ENCODE data around the gene TRABD2B. TPM values are rescaled to one million over a fixed set of nuclear protein-coding genes. Genes with fewer than 3 reads are reported as not detected.

Gene TRABD2B
- total RNA-seq, 1 experiment from 2014 or later, result 10.3 TPM

DNA sequence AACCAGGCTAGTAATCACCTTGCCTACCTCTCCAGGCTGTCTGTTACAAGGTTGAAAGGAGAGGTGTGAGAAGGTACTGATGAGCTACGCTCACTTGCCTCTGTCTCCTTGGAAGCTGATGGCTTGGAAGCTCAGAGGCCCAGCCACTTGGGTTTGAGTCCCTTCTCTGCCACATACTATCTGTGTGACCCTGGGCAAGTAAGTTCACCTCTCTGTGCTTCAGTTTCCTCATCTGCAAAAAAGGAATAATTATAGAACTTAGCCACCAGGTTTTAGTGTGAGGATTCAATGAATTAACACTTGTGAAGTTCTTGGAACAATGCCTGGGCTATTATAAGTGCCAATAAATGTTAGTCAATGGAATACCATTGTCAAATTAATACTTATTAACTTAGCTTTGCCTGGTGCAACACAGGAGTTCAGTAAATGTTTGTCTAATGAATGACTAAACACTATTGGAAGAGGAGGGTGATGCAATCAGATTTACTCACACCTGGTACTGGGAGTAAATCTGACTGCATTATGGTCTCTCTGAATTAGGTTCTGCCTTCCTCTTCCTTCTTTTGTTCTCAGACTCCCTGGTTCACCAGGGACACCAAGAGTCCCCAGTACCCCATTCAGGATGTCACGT lies 55.5 kb downstream of the TRABD2B start:
- ATAC-seq (no peak), DNase-seq (ENCODE audit: low spot score) (no peak)
- ChIA-PET POLR2A (no interaction called here), CTCF (no interaction called here)
- Mint-ChIP-seq H3K4me1 (no peaks in the 10 kb centered on the region), H3K4me3 (no peak overlapping the region), H3K27ac (no peak overlapping the region), H3K36me3 (no peaks in the 10 kb centered on the region), H3K9me3 (no peaks in the 10 kb centered on the region), H3K27me3 (ENCODE audit: low read depth) (no peaks in the 10 kb centered on the region; the same call in 1 of the 2 replicates)
- TF ChIP-seq ELF4 (CRISPR knock-in tag; IDR thresholded peaks at IDR 0.05; ENCODE audit: low read depth) (no peak), GABPB1 (CRISPR knock-in tag; IDR thresholded peaks at IDR 0.05) (peak; percentile 91), SMAD3 (CRISPR knock-in tag; IDR thresholded peaks at IDR 0.05; ENCODE audit: borderline replicate concordance) (no peak)

- H3K4me3 Mint-ChIP-seq, result no peak overlapping the region
- H3K4me1 Mint-ChIP-seq, result no peaks in the 10 kb centered on the region
- CTCF ChIA-PET, result no interaction called here
- no peak for DNase-seq (ENCODE audit: low spot score)
- no peaks in the 10 kb centered on the region for H3K9me3 Mint-ChIP-seq
- POLR2A ChIA-PET, result no interaction called here
- no peak for ATAC-seq
- TF ChIP-seq USF2 (CRISPR knock-in tag; IDR thresholded peaks at IDR 0.05) (no peak), MYBL2 (CRISPR knock-in tag; IDR thresholded peaks at IDR 0.05) (no peak), GABPB1 (CRISPR knock-in tag; IDR thresholded peaks at IDR 0.05) (no peak), SOX15 (CRISPR knock-in tag; IDR thresholded peaks at IDR 0.05) (no peak), OVOL2 (CRISPR knock-in tag; IDR thresholded peaks at IDR 0.05; ENCODE audit: borderline replicate concordance) (no peak), FOXP1 (CRISPR knock-in tag; IDR thresholded peaks at IDR 0.05; ENCODE audit: borderline replicate concordance) (no peak), ETV6 (CRISPR knock-in tag; IDR thresholded peaks at IDR 0.05) (no peak), FOXK1 (CRISPR knock-in tag; IDR thresholded peaks at IDR 0.05) (no peak), MAX (CRISPR knock-in tag; IDR thresholded peaks at IDR 0.05) (no peak), RELA (CRISPR knock-in tag; IDR thresholded peaks at IDR 0.05; ENCODE audit: borderline replicate concordance) (no peak), ESRRA (CRISPR knock-in tag; IDR thresholded peaks at IDR 0.05; ENCODE audit: borderline replicate concordance) (no peak)
- TF ChIP-seq, protein P1, sequence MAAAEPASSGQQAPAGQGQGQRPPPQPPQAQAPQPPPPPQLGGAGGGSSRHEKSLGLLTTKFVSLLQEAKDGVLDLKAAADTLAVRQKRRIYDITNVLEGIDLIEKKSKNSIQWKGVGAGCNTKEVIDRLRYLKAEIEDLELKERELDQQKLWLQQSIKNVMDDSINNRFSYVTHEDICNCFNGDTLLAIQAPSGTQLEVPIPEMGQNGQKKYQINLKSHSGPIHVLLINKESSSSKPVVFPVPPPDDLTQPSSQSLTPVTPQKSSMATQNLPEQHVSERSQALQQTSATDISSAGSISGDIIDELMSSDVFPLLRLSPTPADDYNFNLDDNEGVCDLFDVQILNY (CRISPR knock-in tag; IDR thresholded peaks at IDR 0.05), result no peak
- TF ChIP-seq, protein P2, sequence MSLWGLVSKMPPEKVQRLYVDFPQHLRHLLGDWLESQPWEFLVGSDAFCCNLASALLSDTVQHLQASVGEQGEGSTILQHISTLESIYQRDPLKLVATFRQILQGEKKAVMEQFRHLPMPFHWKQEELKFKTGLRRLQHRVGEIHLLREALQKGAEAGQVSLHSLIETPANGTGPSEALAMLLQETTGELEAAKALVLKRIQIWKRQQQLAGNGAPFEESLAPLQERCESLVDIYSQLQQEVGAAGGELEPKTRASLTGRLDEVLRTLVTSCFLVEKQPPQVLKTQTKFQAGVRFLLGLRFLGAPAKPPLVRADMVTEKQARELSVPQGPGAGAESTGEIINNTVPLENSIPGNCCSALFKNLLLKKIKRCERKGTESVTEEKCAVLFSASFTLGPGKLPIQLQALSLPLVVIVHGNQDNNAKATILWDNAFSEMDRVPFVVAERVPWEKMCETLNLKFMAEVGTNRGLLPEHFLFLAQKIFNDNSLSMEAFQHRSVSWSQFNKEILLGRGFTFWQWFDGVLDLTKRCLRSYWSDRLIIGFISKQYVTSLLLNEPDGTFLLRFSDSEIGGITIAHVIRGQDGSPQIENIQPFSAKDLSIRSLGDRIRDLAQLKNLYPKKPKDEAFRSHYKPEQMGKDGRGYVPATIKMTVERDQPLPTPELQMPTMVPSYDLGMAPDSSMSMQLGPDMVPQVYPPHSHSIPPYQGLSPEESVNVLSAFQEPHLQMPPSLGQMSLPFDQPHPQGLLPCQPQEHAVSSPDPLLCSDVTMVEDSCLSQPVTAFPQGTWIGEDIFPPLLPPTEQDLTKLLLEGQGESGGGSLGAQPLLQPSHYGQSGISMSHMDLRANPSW (CRISPR knock-in tag; conservative IDR thresholded peaks at IDR 0.05; ENCODE audit: low read depth), result no peak
- TF ChIP-seq, protein P3, sequence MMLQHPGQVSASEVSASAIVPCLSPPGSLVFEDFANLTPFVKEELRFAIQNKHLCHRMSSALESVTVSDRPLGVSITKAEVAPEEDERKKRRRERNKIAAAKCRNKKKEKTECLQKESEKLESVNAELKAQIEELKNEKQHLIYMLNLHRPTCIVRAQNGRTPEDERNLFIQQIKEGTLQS (CRISPR knock-in tag; conservative IDR thresholded peaks at IDR 0.05), result no peak
- no peaks in the 10 kb centered on the region; the same call in 1 of the 2 replicates for H3K27me3 Mint-ChIP-seq (ENCODE audit: low read depth)
- H3K27ac Mint-ChIP-seq, result no peak overlapping the region
- no peaks in the 10 kb centered on the region for H3K36me3 Mint-ChIP-seq
Measured at GRCh38 chr1:47940779-47941178, 56.4 kb downstream of the TRABD2B start.

- Mint-ChIP-seq H3K36me3 (no peaks in the 10 kb centered on the region), H3K4me1 (no peaks in the 10 kb centered on the region), H3K4me3 (no peak overlapping the region), H3K27me3 (ENCODE audit: low read depth) (no peaks in the 10 kb centered on the region; the same call in 1 of the 2 replicates), H3K9me3 (no peaks in the 10 kb centered on the region), H3K27ac (no peak overlapping the region)
- ChIA-PET CTCF (no interaction called here), POLR2A (no interaction called here)
- DNase-seq (ENCODE audit: low spot score), result no peak
- TF ChIP-seq, protein P4, sequence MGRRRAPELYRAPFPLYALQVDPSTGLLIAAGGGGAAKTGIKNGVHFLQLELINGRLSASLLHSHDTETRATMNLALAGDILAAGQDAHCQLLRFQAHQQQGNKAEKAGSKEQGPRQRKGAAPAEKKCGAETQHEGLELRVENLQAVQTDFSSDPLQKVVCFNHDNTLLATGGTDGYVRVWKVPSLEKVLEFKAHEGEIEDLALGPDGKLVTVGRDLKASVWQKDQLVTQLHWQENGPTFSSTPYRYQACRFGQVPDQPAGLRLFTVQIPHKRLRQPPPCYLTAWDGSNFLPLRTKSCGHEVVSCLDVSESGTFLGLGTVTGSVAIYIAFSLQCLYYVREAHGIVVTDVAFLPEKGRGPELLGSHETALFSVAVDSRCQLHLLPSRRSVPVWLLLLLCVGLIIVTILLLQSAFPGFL (CRISPR knock-in tag; IDR thresholded peaks at IDR 0.05; ENCODE audit: borderline replicate concordance), result no peak
- TF ChIP-seq FOXJ3 (CRISPR knock-in tag; IDR thresholded peaks at IDR 0.05; ENCODE audit: borderline replicate concordance), result no peak
- TF ChIP-seq, protein P5, sequence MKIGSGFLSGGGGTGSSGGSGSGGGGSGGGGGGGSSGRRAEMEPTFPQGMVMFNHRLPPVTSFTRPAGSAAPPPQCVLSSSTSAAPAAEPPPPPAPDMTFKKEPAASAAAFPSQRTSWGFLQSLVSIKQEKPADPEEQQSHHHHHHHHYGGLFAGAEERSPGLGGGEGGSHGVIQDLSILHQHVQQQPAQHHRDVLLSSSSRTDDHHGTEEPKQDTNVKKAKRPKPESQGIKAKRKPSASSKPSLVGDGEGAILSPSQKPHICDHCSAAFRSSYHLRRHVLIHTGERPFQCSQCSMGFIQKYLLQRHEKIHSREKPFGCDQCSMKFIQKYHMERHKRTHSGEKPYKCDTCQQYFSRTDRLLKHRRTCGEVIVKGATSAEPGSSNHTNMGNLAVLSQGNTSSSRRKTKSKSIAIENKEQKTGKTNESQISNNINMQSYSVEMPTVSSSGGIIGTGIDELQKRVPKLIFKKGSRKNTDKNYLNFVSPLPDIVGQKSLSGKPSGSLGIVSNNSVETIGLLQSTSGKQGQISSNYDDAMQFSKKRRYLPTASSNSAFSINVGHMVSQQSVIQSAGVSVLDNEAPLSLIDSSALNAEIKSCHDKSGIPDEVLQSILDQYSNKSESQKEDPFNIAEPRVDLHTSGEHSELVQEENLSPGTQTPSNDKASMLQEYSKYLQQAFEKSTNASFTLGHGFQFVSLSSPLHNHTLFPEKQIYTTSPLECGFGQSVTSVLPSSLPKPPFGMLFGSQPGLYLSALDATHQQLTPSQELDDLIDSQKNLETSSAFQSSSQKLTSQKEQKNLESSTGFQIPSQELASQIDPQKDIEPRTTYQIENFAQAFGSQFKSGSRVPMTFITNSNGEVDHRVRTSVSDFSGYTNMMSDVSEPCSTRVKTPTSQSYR (CRISPR knock-in tag; IDR thresholded peaks at IDR 0.05), result no peak
- no peak for TF ChIP-seq SOX15 (CRISPR knock-in tag; IDR thresholded peaks at IDR 0.05)
- ATAC-seq, result no peak
Measured at GRCh38 chr1:47940326-47940725, 56.9 kb downstream of the TRABD2B start.

Measured in WTC11 (cell line).